NB4 (cell line): ENCODE measurements around the gene WARS2.

Source experiments
- MYC ChIP-seq: IDR thresholded peaks from 2 replicates; pipeline ENCODE4 v1.6.1; 2011; ENCODE audit warnings: low read depth, low read length
- POLR2A ChIP-seq: IDR thresholded peaks from 2 replicates; pipeline ENCODE4 v1.6.1; 2011; ENCODE audit warnings: mild to moderate bottlenecking; ENCODE audit not compliant: insufficient read length; ENCODE audit errors: extremely low read depth
- TF ChIP-seq, protein P1 (sequence below): IDR thresholded peaks from one replicate; pipeline ENCODE4 v1.5.1; 2012; ENCODE audit warnings: low read depth, low read length
- TF ChIP-seq, protein P2 (sequence below): IDR thresholded peaks from 2 replicates; pipeline ENCODE4 v1.6.1; 2011; ENCODE audit warnings: low read depth, low read length

DNA sequence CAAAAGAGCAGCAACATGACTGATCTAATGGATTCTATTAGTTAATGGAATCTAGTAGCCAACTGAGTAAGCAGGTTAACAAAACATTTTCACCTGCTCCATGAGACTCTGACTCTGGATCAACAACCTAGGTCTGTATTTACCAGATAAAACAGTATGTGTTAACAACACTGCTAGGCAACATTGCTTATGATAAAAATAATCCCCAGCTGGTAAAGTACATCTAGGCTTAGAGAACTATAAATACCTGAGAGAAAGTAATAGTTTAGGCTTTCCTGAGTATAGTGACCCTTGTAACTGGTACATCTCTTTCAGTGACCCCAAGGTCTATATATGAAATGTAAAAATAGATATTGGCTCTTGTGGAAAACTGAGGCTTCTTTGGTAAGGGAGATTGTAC, 78.8 kb downstream of the WARS2 start:
- TF ChIP-seq, protein P1, sequence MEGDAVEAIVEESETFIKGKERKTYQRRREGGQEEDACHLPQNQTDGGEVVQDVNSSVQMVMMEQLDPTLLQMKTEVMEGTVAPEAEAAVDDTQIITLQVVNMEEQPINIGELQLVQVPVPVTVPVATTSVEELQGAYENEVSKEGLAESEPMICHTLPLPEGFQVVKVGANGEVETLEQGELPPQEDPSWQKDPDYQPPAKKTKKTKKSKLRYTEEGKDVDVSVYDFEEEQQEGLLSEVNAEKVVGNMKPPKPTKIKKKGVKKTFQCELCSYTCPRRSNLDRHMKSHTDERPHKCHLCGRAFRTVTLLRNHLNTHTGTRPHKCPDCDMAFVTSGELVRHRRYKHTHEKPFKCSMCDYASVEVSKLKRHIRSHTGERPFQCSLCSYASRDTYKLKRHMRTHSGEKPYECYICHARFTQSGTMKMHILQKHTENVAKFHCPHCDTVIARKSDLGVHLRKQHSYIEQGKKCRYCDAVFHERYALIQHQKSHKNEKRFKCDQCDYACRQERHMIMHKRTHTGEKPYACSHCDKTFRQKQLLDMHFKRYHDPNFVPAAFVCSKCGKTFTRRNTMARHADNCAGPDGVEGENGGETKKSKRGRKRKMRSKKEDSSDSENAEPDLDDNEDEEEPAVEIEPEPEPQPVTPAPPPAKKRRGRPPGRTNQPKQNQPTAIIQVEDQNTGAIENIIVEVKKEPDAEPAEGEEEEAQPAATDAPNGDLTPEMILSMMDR, result no peak
- TF ChIP-seq, protein P2, sequence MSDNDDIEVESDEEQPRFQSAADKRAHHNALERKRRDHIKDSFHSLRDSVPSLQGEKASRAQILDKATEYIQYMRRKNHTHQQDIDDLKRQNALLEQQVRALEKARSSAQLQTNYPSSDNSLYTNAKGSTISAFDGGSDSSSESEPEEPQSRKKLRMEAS, result no peak
- no peak for TF ChIP-seq POLR2A
- no peak for TF ChIP-seq MYC
